SH-SY5Y (cell line): Measurements from ENCODE around the gene MAP7D2.

Source experiments
- GATA2 ChIP-seq: IDR thresholded peaks from 2 replicates; pipeline ENCODE4 v1.6.1; 2011; ENCODE audit warnings: mild to moderate bottlenecking, low read depth, low read length
- GATA3 ChIP-seq: IDR thresholded peaks from 2 replicates; pipeline ENCODE4 v1.6.1; 2011; ENCODE audit warnings: low read depth, mild to moderate bottlenecking, low read length, moderate library complexity

DNA sequence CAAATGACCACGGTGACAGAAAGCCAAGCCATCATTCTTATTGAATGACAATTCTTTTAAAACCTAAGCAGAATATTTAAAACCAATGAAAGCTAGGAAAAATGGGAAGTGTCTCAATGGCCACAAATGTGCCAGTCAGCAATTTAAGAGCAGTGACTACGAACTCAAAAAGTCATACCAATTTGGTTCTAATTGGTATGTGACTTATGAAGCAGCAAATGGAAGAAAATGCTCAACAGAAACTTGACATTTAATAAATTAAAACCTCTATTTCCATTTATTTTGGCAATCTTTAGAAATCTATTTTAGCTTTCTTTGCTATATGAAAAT is 100.1 kb downstream of the MAP7D2 start:
- TF ChIP-seq GATA2 = no peak
- no peak for TF ChIP-seq GATA3
